ENCODE data around the gene CGNL1.

CGNL1 gene

DNA sequence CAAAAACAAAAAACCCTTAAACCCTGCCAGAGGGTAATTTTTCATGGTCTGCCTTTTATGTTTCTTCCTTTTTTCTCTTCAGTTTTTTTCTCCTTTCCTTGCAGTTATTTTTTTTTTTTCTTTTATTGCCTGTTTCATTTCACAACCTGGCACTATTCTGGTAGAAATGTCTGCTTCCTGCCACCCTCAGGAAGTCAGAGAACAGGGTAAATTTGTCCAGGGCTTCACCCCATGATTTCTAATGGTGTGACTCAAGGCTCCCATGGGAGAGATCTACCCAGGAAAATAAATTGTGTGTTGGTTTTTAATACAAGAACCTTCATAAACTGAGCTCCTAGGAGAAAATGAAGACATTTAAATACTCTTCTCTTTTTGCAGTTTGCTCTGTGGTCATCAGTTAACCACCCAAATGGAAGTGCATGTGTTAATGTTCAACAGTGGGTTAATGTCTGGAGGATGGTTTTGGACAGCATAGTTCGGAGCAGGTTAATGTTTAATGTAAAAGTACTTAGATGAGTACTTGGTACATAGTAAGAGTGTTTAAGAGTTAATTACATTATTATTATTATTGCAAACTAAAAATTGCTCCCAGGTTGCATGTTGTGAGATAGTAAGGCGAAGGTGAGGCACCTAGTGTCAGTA, 45.9 kb downstream of the CGNL1 start:
- DNase-seq (ENCODE audit: low spot score) = no peak

DNA sequence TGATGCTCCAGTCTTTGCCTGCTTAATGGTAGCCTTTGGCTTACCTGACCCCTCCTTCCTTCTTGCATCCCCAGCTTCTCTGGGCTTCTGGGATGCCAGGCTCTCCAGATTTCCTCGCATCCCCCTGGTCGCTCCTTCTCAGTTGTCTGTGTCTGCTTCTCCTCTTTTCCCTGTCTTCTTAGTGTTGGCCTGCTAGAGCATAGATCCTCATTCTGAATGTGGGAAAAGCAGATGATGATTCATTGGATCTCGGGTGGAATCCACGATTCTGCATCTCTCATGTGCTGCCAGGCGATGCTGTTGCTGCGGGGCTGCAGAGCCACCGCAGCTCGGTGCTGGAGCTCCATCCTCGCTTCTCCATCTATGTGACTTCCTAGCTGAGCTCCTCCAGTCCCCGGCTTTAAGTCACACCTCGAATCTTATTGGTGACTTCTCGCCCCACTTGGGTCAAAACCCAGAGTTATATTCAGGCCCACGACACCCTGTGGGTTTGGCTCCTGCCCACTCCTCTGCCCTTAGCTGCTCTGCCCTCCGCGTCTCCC, 47.4 kb downstream of the CGNL1 start:
- DNase-seq (ENCODE audit: low spot score) = no peak

DNA sequence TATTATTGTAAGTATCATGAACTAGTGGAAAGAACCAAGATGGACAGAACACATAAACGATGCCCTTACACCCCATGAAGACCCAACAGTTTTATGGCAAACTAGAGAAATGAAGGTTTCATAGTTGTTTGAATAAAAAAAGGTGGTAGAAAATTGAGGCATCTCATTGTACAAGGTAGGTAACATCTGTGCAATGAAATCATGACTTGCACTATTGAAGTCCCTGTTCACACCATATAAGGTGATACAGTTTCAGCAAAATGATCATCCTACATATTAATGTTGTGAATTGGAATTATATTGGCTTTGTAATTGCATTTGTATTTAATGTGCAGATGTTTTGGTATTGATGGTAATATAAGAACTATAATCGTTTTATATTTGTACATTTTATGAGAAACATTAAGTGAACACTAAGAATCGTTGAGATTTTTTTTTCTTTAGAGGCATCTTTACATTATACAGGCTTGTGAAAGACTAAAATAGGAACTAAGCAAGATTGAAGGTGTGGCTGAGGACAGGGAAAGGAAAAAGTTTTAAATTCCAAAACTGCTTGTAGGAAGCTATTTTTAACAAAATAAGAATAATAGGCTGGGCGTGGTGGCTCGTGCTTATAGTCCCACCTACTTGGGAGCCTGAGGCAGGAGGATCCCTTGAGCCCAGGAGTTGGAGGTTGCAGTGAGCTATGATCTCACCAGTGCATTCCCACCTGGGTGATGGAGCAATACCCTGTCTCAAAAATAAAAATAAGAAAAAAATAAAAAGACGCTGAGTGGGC, 48.5 kb downstream of the CGNL1 start:
- no peak for DNase-seq (ENCODE audit: low spot score)

DNA sequence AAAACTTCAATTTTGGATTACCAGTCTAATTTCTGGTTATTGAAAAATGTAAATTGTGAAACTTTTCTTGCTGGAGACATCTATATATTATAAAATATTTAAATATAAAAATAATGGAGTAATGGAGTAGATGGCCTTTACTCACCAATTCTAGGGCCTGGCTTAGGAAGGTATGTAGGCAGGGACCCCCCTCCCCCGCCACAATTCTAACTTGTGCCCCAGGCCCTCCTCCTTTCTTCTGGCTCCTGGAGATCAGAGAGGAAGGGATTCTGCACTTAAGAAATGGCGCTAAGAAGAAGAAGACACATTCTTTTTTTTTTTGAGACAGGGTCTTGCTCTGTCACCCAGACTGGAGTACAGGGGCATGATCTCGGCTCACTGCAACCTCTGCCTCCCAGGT, 49.5 kb downstream of the CGNL1 start:
- DNase-seq (ENCODE audit: low spot score) = no peak

DNA sequence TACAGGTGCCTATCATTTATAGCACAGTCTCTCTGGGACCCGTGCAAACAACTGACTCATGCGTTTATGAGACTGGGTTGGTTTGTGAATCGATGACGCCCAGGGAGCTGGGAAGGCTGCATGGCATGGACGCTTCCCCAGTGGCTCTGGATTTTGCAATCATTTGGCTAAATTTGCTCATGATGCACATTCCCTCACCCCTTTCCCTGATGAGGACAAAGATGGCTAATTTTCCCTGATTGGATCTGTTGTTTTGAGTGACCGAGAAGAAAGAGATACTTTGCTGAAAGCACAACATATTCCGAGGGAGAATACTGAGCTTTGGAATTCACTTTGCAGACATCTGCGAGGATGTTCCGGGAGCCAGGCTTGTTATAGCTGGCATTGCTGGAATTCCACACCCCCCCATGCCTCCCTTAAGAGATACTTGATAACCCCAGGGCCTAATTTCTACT, 51.1 kb downstream of the CGNL1 start:
- DNase-seq (ENCODE audit: low spot score) = no peak

DNA sequence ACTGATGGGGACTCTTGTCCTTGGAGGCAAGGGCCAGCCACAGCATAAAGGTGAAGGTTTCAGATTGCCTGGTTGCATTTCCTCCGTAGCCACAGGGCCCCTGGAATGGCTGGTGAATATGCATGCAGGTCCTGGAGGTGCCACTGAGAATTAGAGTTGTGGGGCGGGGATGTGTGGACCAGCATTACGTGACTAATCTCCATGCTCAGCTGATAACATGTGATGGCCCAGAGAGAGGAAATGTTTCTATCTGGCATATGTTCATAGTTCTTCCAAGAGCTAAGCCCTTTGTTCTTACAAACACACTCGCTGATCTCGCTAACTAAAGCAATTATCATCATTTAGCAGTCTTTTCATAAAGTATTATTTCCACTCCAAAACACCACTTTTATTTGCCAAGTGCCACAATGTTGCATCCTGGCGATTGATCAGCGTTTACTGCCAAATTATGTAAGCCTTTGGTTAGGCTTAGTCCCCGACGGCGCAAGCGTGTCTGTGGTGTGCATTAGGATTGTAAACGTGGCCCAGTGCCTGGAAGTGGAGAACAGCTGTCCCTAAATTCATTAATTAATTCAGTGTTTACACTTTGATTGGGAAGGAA, 55.9 kb downstream of the CGNL1 start:
- DNase-seq (ENCODE audit: low spot score) = no peak

DNA sequence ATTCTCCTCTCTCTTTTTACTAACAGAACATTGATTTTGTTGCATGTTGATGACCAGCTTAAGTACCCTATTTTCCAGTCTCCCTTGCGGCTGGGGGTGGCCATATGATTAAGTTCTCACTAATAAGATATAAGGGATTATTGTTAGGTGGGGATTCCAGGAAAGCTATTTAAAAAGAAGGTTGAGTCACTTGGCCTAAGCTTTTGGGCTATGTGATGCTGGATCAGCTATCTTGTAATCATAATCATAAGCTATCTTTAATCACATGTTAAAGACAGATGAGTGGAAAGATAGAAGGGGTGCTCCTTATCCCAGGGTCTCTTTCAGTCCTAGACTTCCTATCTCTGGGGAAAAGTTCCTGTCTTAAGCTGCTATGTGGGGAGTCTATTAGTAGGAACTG, 59.9 kb downstream of the CGNL1 start:
- DNase-seq (ENCODE audit: low spot score) = no peak

DNA sequence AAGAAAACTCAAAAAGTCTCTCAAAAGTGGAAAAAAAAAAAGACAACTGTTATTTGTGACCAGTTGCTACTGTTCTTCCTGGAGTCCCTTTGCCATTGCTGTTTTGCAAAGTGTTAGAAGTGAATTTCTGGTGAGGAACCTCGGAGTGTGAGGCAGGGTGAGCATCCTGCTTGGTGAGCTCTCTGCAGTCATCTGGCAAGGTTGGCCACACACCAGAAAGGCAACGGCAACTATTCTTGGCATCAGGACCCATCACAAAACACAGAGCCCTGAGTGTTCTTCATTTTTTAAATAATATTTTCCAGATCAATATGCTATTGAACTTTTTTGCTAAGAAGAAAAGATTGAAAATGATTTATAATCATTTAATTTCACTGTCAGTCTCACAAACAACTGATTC, 60.7 kb downstream of the CGNL1 start:
- no peak for DNase-seq (ENCODE audit: low spot score)

DNA sequence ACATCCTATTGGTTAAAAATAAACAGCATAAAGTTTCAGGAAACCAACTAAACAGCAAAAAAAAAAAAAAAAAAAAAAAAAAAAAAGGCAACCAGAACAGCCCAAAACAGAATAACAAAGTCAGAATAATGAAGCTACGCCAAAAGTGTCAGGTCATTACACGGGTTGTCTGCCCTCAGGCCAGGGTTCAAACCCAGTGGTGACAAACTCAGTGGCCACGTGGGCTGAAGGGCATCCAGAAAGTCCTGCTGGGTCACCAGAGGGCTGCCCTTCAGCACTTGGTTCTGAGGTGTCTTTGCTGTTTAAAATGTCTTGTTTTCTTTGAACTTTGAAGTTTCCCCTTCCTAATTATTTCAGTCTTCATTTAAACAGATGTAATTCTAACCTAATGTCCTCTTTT, 61.3 kb downstream of the CGNL1 start:
- no peak for DNase-seq (ENCODE audit: low spot score)

DNA sequence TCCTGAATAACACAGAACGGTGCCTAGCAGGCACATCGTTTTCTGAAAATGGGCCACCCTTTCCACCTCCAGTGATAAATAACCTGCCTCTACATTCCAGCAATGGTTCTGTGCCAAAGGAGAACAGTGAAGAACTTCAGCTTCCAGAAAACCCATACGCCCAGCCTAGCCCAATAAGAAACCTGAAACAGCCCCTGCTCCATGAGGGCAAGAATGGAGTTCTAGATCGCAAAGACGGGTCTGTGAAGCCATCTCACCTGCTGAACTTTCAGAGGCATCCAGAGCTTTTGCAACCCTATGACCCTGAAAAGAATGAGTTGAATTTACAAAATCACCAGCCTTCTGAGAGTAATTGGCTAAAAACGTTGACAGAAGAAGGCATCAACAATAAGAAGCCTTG, 61.9 kb downstream of the CGNL1 start:
- no peak for DNase-seq (ENCODE audit: low spot score)

DNA sequence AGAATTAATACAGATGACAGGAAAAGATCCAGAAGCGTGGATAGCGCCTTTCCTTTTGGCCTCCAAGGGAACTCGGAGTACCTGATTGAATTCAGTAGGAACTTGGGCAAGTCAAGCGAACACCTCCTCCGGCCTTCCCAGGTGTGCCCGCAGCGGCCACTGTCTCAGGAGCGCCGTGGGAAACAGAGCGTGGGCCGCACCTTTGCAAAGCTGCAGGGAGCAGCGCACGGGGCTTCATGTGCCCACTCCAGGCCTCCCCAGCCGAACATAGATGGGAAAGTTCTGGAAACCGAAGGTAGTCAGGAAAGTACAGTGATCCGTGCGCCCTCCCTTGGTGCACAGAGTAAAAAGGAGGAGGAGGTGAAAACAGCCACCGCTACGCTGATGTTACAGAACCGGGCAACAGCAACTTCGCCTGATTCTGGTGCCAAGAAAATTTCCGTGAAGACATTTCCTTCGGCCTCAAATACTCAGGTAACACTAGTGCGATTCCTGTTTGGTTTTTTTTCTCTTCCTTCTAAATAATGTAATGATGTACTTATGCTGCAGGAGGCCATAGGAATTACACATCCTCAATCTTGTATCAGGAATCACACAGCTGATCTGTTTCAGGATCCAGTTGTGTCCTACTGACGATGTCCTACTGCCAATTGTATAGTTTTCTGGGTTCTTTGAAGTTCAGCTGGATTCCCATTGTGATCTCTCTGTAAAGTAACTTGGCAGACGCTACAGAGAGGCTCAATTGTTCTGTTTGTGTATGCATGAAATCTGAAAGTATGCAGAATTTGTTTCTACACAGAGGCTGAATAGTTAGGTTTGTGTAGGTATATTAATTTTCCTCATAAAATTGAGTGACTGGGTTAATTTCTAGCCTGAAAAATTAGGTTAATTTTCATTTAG, 63.1 kb downstream of the CGNL1 start:
- DNase-seq (ENCODE audit: low spot score) = no peak

DNA sequence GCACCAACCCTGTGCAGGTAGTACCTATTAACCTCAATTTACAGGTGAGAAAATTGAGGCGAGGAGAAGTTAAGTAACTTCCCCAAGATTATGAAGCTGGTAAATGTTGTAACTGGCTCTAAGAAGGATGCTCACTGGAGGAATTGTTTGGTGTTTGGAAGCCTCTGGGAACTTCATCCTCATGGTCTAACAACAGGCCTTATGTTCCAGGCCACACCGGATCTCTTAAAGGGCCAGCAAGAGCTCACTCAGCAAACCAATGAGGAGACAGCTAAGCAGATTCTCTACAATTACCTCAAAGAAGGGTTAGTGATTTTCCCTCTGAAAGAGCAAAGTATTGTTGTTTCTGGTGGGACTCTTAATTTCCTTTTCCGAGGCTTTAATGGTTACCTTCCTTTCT, 63.9 kb downstream of the CGNL1 start:
- DNase-seq (ENCODE audit: low spot score) = no peak

DNA sequence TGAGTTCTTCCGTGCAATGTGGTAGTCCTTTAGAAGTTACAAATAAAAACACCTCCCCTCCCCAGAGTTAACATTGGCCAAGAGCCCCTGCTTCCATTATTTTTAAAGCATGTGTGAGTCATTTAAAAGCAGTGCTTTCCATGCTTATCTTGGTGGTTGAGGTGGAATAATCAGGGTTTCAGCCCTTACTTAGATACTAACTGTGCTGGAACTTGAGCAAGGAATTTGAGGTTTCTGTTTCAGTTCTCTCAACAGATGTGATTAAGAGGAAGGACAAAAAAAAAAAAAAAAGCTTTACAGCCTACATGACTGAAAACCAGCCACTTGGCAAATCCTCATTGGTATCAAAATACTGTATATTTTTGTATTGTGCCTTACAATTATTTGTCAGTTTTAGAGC, 64.5 kb downstream of the CGNL1 start:
- no peak for DNase-seq (ENCODE audit: low spot score)

DNA sequence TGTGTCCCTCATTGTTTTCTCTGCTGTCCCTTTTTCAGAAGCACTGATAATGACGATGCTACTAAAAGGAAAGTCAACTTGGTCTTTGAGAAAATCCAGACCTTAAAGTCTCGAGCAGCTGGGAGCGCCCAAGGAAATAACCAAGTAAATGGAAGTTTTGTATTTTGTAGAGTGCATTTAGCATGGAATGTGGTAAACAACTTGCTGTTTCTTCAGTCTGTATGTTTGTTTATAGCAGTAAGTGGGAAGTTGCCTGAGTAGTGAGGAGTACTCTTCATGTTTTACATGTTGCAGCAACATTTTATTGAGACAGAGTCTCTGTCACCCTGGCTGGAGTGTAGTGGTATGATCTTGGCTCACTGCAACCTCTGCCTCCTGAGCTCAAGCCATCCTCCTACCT, 66.0 kb downstream of the CGNL1 start:
- no peak for DNase-seq (ENCODE audit: low spot score)

DNA sequence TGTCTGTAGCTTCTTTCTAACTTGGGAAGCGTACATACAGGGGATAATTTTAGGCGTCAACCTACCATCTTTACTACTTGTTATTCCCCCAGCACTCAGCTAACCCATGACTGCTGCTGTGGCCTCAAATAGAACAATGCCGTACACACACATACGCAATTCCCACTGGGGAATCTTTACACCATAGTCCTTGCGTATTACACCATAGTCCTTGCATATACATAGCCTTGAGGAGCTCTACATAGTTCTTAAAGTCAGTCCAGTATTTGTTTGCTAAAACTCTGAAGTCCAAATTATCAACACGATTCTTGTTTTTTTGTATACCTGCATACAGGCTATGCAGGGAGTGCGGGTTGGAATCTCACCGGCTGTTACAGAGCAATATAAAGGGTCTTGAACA, 67.2 kb downstream of the CGNL1 start:
- no peak for DNase-seq (ENCODE audit: low spot score)

DNA sequence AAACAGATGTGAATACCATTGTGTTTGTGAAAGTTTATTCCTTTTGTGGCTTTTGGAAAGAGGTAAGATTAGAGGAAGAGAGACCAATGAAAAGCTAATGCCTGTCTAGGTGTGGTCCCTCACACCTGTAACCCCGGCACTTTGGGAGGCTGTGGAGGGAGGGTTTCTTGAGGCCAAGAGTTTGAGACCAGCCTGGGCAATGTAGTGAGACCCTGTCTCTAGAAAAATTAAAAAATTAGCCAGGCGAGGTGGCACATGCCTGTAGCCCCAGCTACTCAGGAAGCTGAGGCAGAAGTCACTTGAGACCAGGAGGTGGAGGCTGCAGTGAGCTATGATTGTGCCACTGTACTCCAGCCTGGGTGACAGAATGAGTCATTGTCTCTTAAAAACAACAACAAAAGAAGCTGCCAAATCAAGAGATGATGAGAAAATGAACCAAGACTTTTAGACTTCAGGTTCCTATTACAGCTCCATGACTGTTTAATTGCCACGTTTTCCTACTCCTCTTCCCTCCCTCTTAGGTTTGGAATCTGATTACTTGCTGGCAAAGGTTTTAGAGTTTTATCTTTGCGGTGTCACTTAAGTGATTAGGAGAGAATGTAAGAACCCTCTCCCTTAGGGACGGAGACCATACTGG, 68.7 kb downstream of the CGNL1 start:
- DNase-seq (ENCODE audit: low spot score) = no peak

DNA sequence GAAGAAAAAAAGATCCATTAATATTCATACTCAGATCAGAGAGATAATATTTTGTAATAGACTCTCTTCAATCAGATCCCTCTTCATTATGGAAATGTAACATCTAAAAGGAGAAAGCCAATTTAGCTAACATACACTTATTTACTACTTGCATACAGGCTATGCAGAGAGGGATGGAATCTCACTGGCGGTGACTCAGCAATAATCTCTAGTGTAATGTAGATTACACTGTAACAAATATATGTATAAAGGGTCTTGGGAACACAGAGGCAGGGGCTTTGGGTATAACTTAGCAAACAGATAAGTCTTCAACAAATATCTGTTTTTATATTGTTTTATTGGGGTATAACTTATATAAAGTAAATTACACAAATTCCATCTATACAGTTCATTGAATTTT, 69.6 kb downstream of the CGNL1 start:
- no peak for DNase-seq (ENCODE audit: low spot score)

DNA sequence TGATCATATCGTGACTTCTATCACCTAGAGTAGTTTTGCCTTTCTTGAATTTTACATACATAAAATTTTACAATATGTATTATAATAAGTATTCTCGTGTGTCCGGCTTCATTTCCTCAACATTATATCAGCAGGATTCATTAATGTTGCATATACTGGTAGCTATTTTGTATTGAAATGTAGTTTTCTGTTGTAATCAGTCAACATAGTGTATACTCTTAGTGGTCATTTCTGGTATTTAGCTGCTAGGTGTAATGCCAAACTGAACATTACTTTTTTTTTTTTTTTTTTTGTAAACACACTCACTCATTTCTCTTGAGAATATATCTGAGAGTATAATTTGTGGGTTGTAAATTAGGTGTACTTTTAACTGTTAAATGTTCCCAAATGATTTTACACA, 70.1 kb downstream of the CGNL1 start:
- no peak for DNase-seq (ENCODE audit: low spot score)

DNA sequence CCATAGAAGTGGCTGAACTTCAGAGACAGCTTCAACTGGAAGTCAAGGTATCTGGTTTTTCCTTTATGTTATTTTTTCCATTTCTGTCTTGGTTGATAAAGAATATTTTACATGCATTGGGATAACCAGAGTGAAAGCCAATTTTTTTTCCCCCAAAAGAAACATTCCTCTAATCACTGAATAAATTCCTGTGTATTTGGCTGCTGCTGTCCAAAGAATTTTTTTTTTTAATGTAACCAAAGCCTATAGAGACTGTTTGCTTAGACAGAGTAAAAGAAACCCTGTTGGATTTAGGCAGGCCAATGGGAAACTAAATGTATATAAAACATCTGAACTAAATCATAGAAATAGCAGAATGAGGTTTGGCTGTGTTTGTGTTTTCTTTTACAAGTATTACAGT, 75.2 kb downstream of the CGNL1 start:
- DNase-seq (ENCODE audit: low spot score) = no peak

DNA sequence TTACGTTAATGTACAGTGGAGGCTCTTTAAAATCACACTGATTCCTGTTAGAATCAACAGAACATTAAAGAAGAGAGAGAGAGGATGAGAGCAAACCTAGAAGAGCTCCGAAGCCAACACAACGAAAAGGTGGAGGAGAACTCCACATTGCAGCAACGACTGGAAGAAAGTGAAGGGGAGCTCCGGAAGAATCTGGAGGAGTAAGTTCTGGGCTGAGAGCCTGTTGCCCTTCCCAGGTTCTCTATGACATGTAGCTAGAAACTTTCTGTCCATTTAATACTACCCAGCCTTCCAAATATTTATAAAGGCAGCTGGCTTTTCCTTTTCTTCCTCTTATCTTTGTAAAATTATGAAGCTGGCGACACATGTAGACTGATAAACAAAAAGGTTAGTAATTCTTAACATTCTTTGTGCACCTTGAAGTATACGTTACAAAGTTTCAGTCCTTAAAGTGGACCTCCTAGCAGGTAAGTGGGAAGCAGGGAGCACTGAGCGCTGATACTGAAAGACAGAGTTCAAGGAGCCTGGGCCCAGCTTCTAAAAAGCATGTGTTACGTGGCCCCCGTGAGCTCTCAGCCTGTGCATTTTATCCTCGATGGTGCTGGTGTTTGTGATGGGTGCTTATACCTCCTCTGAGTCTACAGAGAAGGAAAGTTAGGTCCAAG, 75.9 kb downstream of the CGNL1 start:
- DNase-seq (ENCODE audit: low spot score) = no peak

DNA sequence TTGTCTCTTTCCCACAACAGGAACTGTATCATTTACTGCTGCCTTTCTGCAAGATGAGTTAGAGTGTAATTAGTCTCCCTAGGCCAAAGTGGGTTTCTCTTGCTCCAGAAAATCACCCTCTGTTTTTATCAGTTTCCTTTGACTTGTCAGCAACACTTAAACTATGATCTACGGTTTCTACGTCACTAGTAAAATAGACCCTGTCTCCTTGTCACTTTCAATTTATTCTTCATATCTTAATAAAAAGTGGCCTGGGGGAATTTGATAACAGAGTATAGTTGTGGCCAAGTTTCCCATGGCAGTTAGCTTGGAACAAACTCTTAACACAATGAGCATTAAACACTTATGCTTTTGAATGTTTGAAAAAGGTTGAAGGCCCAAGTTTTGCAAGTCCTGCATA, 79.6 kb downstream of the CGNL1 start:
- DNase-seq (ENCODE audit: low spot score) = no peak

Measured in left forelimb (tissue), 1 donor.